Neural cell (in vitro differentiated cells): Measurements from ENCODE around the gene PARD6G. TPM values are rescaled to one million over a fixed set of nuclear protein-coding genes. Genes with fewer than 3 reads are reported as not detected.

Experiments
- H2AFZ ChIP-seq: fragments of 200-600, 300-800 bp; sonication (generic), shearing (Covaris generic); 2 replicates; pipeline ENCODE4 v1.6.0; 2014; ENCODE audit warnings: low read depth, mild to moderate bottlenecking, antibody characterized with exemption, low read length, moderate library complexity
- H3F3A ChIP-seq: fragments of 200-600 bp; shearing (Covaris generic); 2 replicates; pipeline ENCODE4 v1.6.1; 2016; ENCODE audit warnings: mild to moderate bottlenecking, moderate library complexity, mixed read lengths, antibody characterized with exemption, low read length; ENCODE audit not compliant: insufficient read depth, poor library complexity, severe bottlenecking
- H3K27ac ChIP-seq: fragments of 200-600, 300-800 bp; sonication (generic), shearing (Covaris generic); 2 replicates; pipeline ENCODE4 v1.5.1; 2014; ENCODE audit warnings: mild to moderate bottlenecking, low read length, moderate library complexity
- H3K27me3 ChIP-seq: fragments of 300-800, 200-600 bp; sonication (generic), shearing (Covaris generic); 2 replicates; pipeline ENCODE4 v1.6.0; 2014; ENCODE audit warnings: mild to moderate bottlenecking, low read depth, low read length, moderate library complexity; ENCODE audit not compliant: insufficient read depth
- H3K36me3 ChIP-seq: fragments of 300-800, 200-600 bp; sonication (generic), shearing (Covaris generic); 2 replicates; pipeline ENCODE4 v1.5.1; 2014; ENCODE audit warnings: mild to moderate bottlenecking, antibody characterized with exemption, low read length, moderate library complexity; ENCODE audit not compliant: insufficient read depth
- H3K4me2 ChIP-seq: fragments of 300-800, 200-600 bp; sonication (generic), shearing (Covaris generic); 2 replicates; pipeline ENCODE4 v1.6.0; 2014; ENCODE audit warnings: mild to moderate bottlenecking, low read length
- H3K4me3 ChIP-seq: fragments of 300-800, 200-600 bp; sonication (generic), shearing (Covaris generic); 2 replicates; pipeline ENCODE4 v1.5.1; 2014; ENCODE audit warnings: mild to moderate bottlenecking, low read length, moderate library complexity
- H3K79me2 ChIP-seq: fragments of 200-600 bp; shearing (Covaris generic); replicated peaks from 2 replicates; pipeline ENCODE4 v1.6.0; 2014; ENCODE audit warnings: mild to moderate bottlenecking, low read length, moderate library complexity; ENCODE audit not compliant: insufficient read depth
- H3K9ac ChIP-seq: fragments of 300-800, 200-600 bp; sonication (generic), shearing (Covaris generic); 2 replicates; pipeline ENCODE4 v1.6.1; 2016; ENCODE audit warnings: mild to moderate bottlenecking, low read length, mixed read lengths
- H3K9me2 ChIP-seq: fragments of 200-600 bp; shearing (Covaris generic); 2 replicates; pipeline ENCODE4 v1.6.1; 2016; ENCODE audit warnings: mild to moderate bottlenecking, low read length, mixed read lengths; ENCODE audit not compliant: insufficient read depth
- H3K9me3 ChIP-seq: fragments of 200-600, 300-800 bp; sonication (generic), shearing (Covaris generic); 2 replicates; pipeline ENCODE4 v1.6.1; 2016; ENCODE audit warnings: mild to moderate bottlenecking, mixed run types, low read length, moderate library complexity, mixed read lengths
- H4K20me1 ChIP-seq: fragments of 200-600 bp; shearing (Covaris generic); 2 replicates; pipeline ENCODE4 v1.6.1; 2016; ENCODE audit warnings: mild to moderate bottlenecking, mixed run types; ENCODE audit not compliant: insufficient read depth
- CTCF ChIP-seq: fragments of 450-650 bp; IDR thresholded peaks from 2 replicates; pipeline ENCODE4 v1.5.1; 2014; ENCODE audit warnings: antibody characterized with exemption, mild to moderate bottlenecking, moderate library complexity; ENCODE audit not compliant: poor library complexity, severe bottlenecking
- EP300 ChIP-seq: fragments of 450-650 bp; conservative IDR thresholded peaks from 2 replicates; pipeline ENCODE4 v1.6.1; 2014; ENCODE audit warnings: antibody characterized with exemption, mild to moderate bottlenecking, moderate library complexity; ENCODE audit not compliant: poor library complexity, severe bottlenecking
- EZH2 ChIP-seq: fragments of 200-600, 300-800 bp; shearing (Covaris generic), sonication (generic); IDR thresholded peaks from 2 replicates; pipeline ENCODE4 v1.6.1; 2014; ENCODE audit warnings: antibody characterized with exemption, low read length, borderline replicate concordance, mild to moderate bottlenecking; ENCODE audit not compliant: insufficient read depth, poor library complexity, severe bottlenecking
- MXI1 ChIP-seq: fragments of 450-650 bp; conservative IDR thresholded peaks from 2 replicates; pipeline ENCODE4 v1.6.1; 2014; ENCODE audit warnings: antibody characterized with exemption, mild to moderate bottlenecking; ENCODE audit not compliant: poor library complexity, severe bottlenecking
- POLR2AphosphoS5 ChIP-seq: IDR thresholded peaks from 2 replicates; pipeline ENCODE4 v1.6.1; 2012
- RAD21 ChIP-seq: fragments of 450-650 bp; conservative IDR thresholded peaks from 2 replicates; pipeline ENCODE4 v1.6.1; 2014; ENCODE audit warnings: antibody characterized with exemption, mild to moderate bottlenecking, moderate library complexity
- REST ChIP-seq: IDR thresholded peaks from 2 replicates; pipeline ENCODE4 v1.6.1; 2012; ENCODE audit warnings: borderline replicate concordance
- SMC3 ChIP-seq: fragments of 450-650 bp; conservative IDR thresholded peaks from 2 replicates; pipeline ENCODE4 v1.6.1; 2014; ENCODE audit warnings: antibody characterized with exemption, mild to moderate bottlenecking, moderate library complexity; ENCODE audit not compliant: poor library complexity
- TAF1 ChIP-seq: IDR thresholded peaks from 2 replicates; pipeline ENCODE4 v1.6.1; 2012; ENCODE audit warnings: low read depth
- polyA plus RNA-seq: library from polyadenylated mRNA; depleted of rRNA; stranded (reverse); fragments of >200 nt; gene quantifications from 2 replicates; pipeline ENCODE4 v1.2.3, GENCODE V29; 2014

The PARD6G gene
- polyA plus RNA-seq, 1 donor from 2014 or later: 9.3 TPM

GRCh38 chr18:80188643-80189530, 58.4 kb downstream of the PARD6G start:
- Histone ChIP-seq H3K9me2 (no peaks in the 10 kb centered on the region), H3K4me2 (no peak overlapping the region), H3K9me3 (no peaks in the 10 kb centered on the region), H3F3A (no peaks in the 10 kb centered on the region), H3K27me3 (no peaks in the 10 kb centered on the region), H2AFZ (no peak overlapping the region), H3K79me2 (no peaks in the 10 kb centered on the region), H3K36me3 (peaks cover 5% of the 10 kb centered on the region), H4K20me1 (no peaks in the 10 kb centered on the region), H3K4me3 (no peak overlapping the region), H3K9ac (no peak overlapping the region), H3K27ac (no peak overlapping the region)
- TF ChIP-seq SMC3: no peak
- no peak for TF ChIP-seq RAD21
- no peak for TF ChIP-seq POLR2AphosphoS5
- no peak for TF ChIP-seq MXI1
- no peak for TF ChIP-seq CTCF
- TF ChIP-seq EZH2: no peak
- no peak for TF ChIP-seq TAF1
- no peak for TF ChIP-seq EP300
- no peak for TF ChIP-seq REST

GRCh38 chr18:80187956-80188642, 59.2 kb downstream of the PARD6G start:
- no peak overlapping the region for H3K4me3 ChIP-seq
- peaks cover 5% of the 10 kb centered on the region for H3K36me3 ChIP-seq
- H3K9me3 ChIP-seq: no peaks in the 10 kb centered on the region
- H3F3A ChIP-seq: no peaks in the 10 kb centered on the region
- H3K9ac ChIP-seq: no peak overlapping the region
- H2AFZ ChIP-seq: no peak overlapping the region
- H3K27ac ChIP-seq: no peak overlapping the region
- H4K20me1 ChIP-seq: no peaks in the 10 kb centered on the region
- H3K27me3 ChIP-seq: no peaks in the 10 kb centered on the region
- no peaks in the 10 kb centered on the region for H3K79me2 ChIP-seq
- TF ChIP-seq REST (no peak), SMC3 (no peak)
- no peaks in the 10 kb centered on the region for H3K9me2 ChIP-seq
- no peak overlapping the region for H3K4me2 ChIP-seq
